GM12864 (cell line): ENCODE data around the gene MON1A.
A peak's percentile ranks its signal among the peaks of the same experiment; 100 is the strongest.
"Not testable (repeated sequence)": the region's sequence is repeated elsewhere in the genome, so short reads cannot be mapped to it uniquely, and the experiment has no call there.

Source experiments
- DNase-seq: peaks from one replicate; pipeline ENCODE4 v3.0.0-alpha.2; 2011; ENCODE audit warnings: low read depth
- H3K4me3 ChIP-seq: 2 replicates; pipeline ENCODE4 v1.5.1; 2011; ENCODE audit warnings: mild to moderate bottlenecking, low read depth, low read length, control low read depth
- CTCF ChIP-seq: IDR thresholded peaks from 2 replicates; pipeline ENCODE4 v1.5.1; 2011; ENCODE audit warnings: low read depth, mild to moderate bottlenecking, moderate library complexity, low read length, control low read depth, inconsistent platforms; ENCODE audit errors: missing control alignments

MON1A gene

GRCh38 chr3:49908373-49909199, 21.0 kb downstream of the MON1A start:
- no peak overlapping the region for H3K4me3 ChIP-seq
- TF ChIP-seq CTCF, result no peak
- no peak for DNase-seq

- no peak for DNase-seq
- peak overlapping the region; percentile 14 for H3K4me3 ChIP-seq
- peak; percentile 76 for TF ChIP-seq CTCF
These were observed 23.4 kb downstream of the MON1A start for GRCh38 chr3:49906073-49906743.

GRCh38 chr3:49904448-49904847, 25.2 kb downstream of the MON1A start:
- not testable (repeated sequence) for DNase-seq
- peak overlapping the region; percentile 53; the same call in 1 of the 2 replicates for H3K4me3 ChIP-seq

- peak; percentile 77 for DNase-seq
- H3K4me3 ChIP-seq, result peak within 1 kb of the TSS; percentile 53
- no peak for TF ChIP-seq CTCF
These were observed 25.9 kb downstream of the MON1A start, which contains the start of gene MST1R for GRCh38 chr3:49903451-49904424. MST1R (minus strand) TSS chr3:49903873; CDS start chr3:49903609, 264 bp downstream.

- no peak for TF ChIP-seq CTCF
- no peak overlapping the region for H3K4me3 ChIP-seq
- DNase-seq, result no peak
These were observed 26.9 kb downstream of the MON1A start for GRCh38 chr3:49902511-49903345.

GRCh38 chr3:49901366-49902339, 28.0 kb downstream of the MON1A start:
- no peak for TF ChIP-seq CTCF
- no peak for DNase-seq
- no peak overlapping the region for H3K4me3 ChIP-seq
